HG03039 (cell line): Measurements from ENCODE around the gene ABCD2.
"Not testable (repeated sequence)": the region's sequence is repeated elsewhere in the genome, so short reads cannot be mapped to it uniquely, and the experiment has no call there.

Experiments
- ATAC-seq: cut with Tn5 transposase; IDR thresholded peaks from one replicate; pipeline ENCODE4 v1.9.1; 2021; ENCODE audit warnings: mild to moderate bottlenecking, moderate library complexity; ENCODE audit not compliant: unreplicated experiment

Gene ABCD2

DNA sequence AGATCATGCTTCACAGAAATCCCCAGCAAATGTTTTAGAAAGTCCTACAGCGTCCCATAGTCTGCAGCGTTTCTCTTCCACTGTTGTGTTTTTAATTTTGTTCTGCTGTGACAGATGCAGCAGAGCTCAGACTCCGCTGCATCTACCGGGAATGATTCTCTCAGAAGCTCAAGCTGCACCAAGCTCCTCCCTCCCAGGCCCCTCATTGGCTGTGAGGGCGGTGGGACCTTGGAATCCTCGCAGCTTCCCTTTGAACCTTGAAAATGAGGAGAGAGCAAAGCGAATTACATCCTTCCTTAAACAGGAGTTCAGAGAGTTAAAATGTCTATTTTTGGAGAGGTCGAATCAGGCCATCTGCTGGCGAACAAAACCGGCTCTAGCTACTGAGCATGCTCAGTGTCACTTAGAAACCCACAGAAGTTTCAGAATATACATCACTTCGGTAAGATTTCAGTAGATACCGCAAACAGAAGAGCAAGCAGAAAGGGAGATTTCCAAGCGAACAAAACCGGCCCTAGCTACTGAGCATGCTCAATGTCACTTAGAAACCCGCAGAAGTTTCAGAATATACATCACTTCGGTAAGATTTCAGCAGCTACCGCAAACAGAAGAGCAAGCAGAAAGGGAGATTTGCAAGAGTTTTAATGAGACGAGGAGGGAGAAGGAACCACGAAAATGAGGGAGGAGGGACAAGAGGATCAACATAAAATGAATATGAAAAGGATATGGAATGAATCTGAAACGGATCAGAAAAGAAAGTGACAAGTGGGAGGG is at the start of gene ABCD2:
ABCD2 (minus strand) TSS at position 144 of the 774 bp plus-strand sequence. CDS start 188 bp downstream, outside the sequence.
- ATAC-seq, result peak; percentile 69

- no peak for ATAC-seq
These were observed 40.5 kb upstream of the ABCD2 start for GRCh38 chr12:39660101-39660500.

GRCh38 chr12:39647383-39647782 is 27.8 kb upstream of the ABCD2 start:
- ATAC-seq, result no peak

DNA sequence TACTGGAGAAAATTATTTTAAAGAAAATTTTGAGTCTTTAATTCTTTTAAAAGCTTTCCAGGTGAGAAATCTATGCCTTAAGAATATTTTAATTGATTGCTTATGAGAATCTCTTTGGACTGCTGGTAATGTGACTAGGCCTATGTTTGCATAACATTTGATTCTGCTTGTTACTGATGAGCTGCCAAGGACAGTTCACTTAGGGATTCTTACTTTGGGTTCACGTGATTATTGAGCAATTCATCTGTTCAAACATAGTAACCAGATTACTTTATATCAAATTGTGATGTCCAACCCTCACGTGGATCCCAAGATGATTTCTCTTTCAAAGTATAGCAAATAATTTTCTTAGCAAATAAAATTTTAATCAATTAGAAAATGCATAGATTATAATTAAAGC is 27.4 kb upstream of the ABCD2 start:
- no peak for ATAC-seq

GRCh38 chr12:39643052-39643451 is 23.4 kb upstream of the ABCD2 start:
- no peak for ATAC-seq

GRCh38 chr12:39638840-39639239 is 19.2 kb upstream of the ABCD2 start:
- ATAC-seq, result no peak

DNA sequence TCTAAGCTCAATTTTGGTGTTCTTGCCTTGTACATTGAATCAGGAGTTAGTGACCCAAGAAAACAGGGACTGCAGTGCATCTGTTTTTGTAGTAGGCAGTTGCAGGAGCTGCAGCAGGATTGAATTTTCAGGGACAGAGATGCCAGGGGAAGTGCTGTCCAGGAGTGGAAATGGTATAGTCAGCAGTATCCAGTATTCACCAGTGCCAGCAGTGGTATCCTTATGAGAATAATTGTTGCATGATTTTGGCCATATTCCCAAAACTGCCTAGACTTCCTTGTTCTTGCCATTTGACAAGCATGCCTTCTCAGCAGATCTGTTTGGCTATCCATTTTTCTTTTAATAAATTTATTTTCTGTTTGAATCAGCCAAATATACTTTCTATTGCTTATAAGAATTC is 18.6 kb upstream of the ABCD2 start:
- no peak for ATAC-seq

DNA sequence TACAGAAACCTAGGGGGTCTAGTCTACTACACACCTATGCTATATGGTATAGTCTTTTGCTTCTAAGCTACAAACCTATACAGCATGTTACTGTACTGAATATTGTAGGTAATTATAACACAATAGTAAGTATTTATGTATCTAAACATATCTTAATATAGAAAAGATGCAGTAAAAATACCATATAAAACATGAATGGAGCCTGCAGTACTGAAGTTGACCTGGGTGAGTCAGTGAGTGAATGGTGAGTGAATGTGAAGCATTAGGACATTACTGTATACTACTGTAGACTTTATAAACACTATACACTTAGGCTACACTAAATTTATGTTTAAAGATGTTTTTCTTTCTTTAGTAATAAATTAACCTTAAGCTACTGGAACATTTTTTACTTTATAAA is 13.1 kb upstream of the ABCD2 start:
- ATAC-seq, result no peak

DNA sequence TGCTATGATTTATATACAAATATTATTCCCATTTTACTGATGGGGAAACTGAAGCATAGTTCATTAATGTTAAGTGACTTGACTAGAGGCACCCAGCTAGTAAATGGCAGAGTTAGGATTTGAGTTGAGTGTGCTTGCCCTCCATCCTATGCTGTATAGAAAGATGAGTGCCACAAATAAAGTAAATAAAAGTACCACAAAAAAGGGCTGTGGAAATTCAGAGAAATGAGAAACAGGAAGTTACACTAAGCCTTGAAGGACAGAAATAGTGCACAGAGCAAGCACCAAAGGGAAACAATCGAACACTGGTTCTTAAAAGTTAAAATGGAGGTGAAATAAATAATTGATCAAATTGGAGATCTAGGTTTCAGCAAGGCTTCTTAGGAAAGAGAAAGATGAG is 9.2 kb upstream of the ABCD2 start:
- ATAC-seq, result no peak

GRCh38 chr12:39627914-39628313 is 8.3 kb upstream of the ABCD2 start:
- ATAC-seq, result no peak

GRCh38 chr12:39626033-39626814 is 6.6 kb upstream of the ABCD2 start:
- ATAC-seq, result no peak

DNA sequence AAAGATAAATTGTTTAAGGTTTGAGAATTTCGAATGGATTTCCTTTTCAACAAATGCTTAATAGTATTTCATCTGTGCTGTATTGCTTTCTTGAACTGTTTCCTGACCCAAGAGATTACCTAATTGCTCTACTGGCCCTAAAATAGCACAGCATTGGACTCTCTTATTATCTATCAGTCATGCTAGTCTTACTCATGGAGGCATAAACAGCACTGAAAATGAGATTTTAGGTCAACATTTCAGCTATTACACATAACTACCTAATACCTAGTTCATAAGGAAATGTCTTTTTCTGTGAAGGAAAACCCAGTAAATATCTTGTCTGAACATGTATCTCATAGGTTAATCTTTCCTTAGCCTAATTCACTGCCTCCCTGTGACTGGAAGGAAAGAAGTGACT is 4.3 kb upstream of the ABCD2 start:
- no peak for ATAC-seq

GRCh38 chr12:39623160-39623559 is 3.6 kb upstream of the ABCD2 start:
- ATAC-seq, result not testable (repeated sequence)

DNA sequence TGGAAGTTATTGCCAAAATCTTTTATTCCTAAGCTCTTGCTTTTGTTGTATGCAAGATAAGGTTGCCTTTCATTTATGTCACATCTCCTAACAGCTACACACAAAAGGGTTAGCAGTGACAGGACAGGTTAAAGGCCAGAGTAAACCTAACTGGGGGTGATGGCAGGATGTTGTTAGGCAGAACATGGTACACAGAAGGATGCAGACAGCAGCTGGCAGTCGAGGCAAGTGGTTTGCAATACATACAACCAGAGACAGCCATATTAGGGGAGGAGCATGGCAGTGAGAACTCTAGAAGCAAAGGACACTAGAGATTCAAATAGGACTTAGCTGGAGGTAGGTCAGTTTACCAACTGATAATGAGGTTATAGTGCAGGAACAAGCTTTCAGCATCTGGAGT is 2.7 kb upstream of the ABCD2 start:
- ATAC-seq, result no peak

DNA sequence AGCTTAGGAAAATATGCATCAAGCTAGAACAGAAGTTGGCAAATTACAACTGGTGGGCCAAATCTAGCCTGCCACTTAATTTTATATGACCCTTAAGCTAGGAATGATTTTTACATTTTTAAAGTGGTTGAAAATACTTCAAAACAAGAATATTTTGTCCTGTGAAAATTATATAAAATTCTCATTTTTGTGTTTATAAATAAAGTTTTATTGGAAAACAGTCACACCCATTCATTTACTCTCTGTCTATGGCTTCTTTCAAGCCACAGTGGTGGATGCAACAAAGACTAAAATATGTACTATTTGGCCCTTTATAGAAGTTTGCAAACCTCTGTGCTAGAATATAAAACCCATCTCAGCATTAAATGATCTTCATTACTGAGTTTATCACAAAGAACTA is 2.1 kb upstream of the ABCD2 start:
- no peak for ATAC-seq

DNA sequence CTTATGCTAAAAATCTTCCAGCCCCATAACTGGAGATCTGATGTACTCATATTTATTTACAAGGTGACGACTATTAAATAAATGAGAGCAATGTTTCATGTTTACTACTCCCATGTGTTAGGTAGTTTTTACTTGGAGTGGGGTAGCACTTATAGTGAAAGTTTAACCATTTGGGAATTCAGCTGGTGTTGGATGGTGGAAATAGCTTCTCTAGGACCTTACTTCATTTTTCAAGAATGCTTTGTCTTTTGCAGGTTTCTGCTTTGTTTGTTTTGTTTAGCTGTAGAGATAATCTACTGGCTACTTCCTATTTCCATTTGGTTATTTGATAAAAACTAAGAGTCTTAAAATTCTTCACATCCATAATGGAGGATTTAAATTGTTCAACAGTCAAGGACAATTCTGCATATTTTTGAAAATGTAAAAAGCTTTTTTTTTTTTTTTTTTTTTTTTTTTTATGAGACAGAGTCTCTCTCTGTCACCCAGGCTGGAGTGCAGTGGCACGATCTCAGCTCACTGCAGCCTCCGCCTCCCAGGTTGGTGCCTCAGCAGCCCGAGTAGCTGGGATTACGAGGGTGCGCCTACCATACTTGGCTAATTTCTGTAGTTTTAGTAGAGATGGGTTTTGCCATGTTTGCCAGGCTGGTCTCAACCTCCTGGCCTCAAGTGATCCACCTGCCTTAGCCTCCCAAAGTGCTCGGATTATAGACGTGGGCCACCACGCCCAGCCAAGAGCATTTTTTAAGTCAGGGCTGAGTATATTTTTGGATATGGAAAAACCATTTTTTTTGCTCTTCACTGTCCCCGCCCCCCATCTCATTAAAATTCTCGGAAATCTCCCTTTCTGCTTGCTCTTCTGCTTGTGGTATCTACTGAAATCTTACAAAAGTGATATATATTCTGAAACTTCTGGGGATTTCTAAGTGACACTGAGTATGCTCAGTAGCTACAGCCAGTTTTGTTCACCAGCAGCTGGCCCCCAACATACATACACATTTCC is 1.4 kb upstream of the ABCD2 start:
- ATAC-seq, result peak; percentile 37

- ATAC-seq, result peak; percentile 9
These were observed 315 bp downstream of the ABCD2 start for GRCh38 chr12:39619316-39619659.

GRCh38 chr12:39618701-39619100 is 902 bp downstream of the ABCD2 start:
- no peak for ATAC-seq

DNA sequence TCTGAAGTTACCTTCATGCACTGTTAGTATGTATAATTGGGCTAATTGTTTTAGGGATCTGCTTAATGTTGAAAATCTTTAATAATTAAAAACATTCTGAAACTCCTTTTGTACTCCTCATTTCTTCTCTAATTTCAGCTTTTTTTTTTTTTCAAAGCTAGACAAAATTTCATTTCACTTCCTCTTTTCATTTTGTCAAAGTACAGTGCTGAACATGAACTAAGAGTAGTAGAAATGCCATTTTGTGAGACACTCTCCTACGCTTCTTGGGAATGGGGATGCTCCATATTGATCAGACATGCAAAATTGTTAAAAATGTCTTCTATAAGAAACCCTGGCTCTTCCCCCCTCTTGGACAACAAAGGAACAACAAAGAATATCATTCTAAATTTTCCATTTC is 1.7 kb downstream of the ABCD2 start:
- no peak for ATAC-seq

GRCh38 chr12:39616666-39617065 is 2.9 kb downstream of the ABCD2 start:
- ATAC-seq, result no peak

DNA sequence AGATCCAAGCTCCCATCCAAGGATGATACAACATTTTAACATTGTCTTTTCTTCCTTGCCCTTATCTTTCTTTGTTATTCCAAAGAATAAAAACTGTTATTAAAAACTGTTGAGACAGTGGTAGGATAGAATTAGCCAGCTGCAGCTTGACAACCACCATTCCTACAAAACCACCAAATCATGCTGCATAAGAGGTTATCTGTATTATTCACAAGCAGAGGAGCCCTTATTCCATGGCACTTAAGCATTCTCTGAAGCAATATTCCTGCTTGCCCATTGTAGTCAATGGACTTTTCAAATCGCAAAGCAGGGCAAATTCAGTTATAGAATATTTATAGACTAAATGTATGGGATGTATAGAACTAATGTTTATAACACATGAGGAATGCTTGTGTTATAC is 3.4 kb downstream of the ABCD2 start:
- no peak for ATAC-seq
